K562 (cell line): Measurements from ENCODE around the gene IGF2R. TPM values are rescaled to one million over a fixed set of nuclear protein-coding genes. Genes with fewer than 3 reads are reported as not detected.

ENCODE experiments used
- AFF4 ChIP-seq: sonication (generic); formaldehyde crosslinking; IDR thresholded peaks from 2 replicates; pipeline ENCODE4 v1.8.0; 2023; ENCODE audit warnings: mild to moderate bottlenecking, missing genetic modification reagents
- BRD9 ChIP-seq: fragments of 450-650 bp; IDR thresholded peaks from 2 replicates; pipeline ENCODE4 v1.6.1; 2018; ENCODE audit warnings: low read depth; ENCODE audit not compliant: partially characterized antibody
- CLOCK ChIP-seq: fragments of 250-450 bp; sonication (Bioruptor Pico); IDR thresholded peaks from 2 replicates; pipeline ENCODE4 v1.4.0; 2020; ENCODE audit warnings: mild to moderate bottlenecking, moderate library complexity, borderline replicate concordance
- EHMT2 ChIP-seq: fragments of 450-650 bp; IDR thresholded peaks from 2 replicates; pipeline ENCODE4 v1.6.1; 2018; ENCODE audit warnings: antibody characterized with exemption
- GABPB1 ChIP-seq: sonication (generic); formaldehyde crosslinking; IDR thresholded peaks from 2 replicates; pipeline ENCODE4 v1.8.0; 2022; ENCODE audit warnings: mild to moderate bottlenecking, missing genetic modification reagents
- HEY1 ChIP-seq: fragments of 250-450 bp; sonication (Bioruptor Pico); IDR thresholded peaks from 2 replicates; pipeline ENCODE4 v1.5.0; 2020; ENCODE audit warnings: mild to moderate bottlenecking, moderate library complexity, borderline replicate concordance
- KAT7 ChIP-seq: sonication (generic); formaldehyde crosslinking; IDR thresholded peaks from 2 replicates; pipeline ENCODE4 v1.8.0; 2022; ENCODE audit warnings: missing genetic modification reagents, mild to moderate bottlenecking, borderline replicate concordance
- MAFK ChIP-seq: IDR thresholded peaks from 2 replicates; pipeline ENCODE4 v1.6.1; 2011; ENCODE audit warnings: low read length, improper control_type of control experiment
- MCM2 ChIP-seq: fragments of 450-650 bp; IDR thresholded peaks from 2 replicates; pipeline ENCODE4 v1.6.1; 2017; ENCODE audit warnings: low read depth, mild to moderate bottlenecking
- PCBP1 ChIP-seq: fragments of 200-400 bp; formaldehyde crosslinking; IDR thresholded peaks from 2 replicates; pipeline ENCODE4 v1.6.1; 2018; ENCODE audit warnings: mild to moderate bottlenecking, low read depth, low read length; ENCODE audit not compliant: poor library complexity, severe bottlenecking
- SFPQ ChIP-seq: fragments of 200-400 bp; formaldehyde crosslinking; IDR thresholded peaks from 2 replicates; pipeline ENCODE4 v1.6.1; 2017; ENCODE audit warnings: mild to moderate bottlenecking, low read depth, low read length, moderate library complexity
- SIN3B ChIP-seq: fragments of 450-650 bp; IDR thresholded peaks from 2 replicates; pipeline ENCODE4 v1.6.1; 2017; ENCODE audit warnings: low read depth, mild to moderate bottlenecking, moderate library complexity
- SMAD1 ChIP-seq: fragments of 150-350 bp; IDR thresholded peaks from 2 replicates; pipeline ENCODE4 v1.6.1; 2014; ENCODE audit warnings: low read length, low read depth; ENCODE audit not compliant: partially characterized antibody
- SMAD3 ChIP-seq: fragments of 450-650 bp; formaldehyde crosslinking; conservative IDR thresholded peaks from 2 replicates; pipeline ENCODE4 v1.4.0; 2020; ENCODE audit warnings: mild to moderate bottlenecking
- SREBF1 ChIP-seq: fragments of 150-350 bp; IDR thresholded peaks from 2 replicates; pipeline ENCODE4 v1.6.1; 2014; ENCODE audit warnings: antibody characterized with exemption, low read depth, low read length, borderline replicate concordance
- TARDBP ChIP-seq: fragments of 450-650 bp; IDR thresholded peaks from 2 replicates; pipeline ENCODE4 v1.6.1; 2016
- ZBTB26 ChIP-seq: fragments of 450-650 bp; formaldehyde crosslinking; IDR thresholded peaks from 2 replicates; pipeline ENCODE4 v1.4.0; 2022; ENCODE audit warnings: missing genetic modification characterization
- ZNF134 ChIP-seq: fragments of 250-450 bp; sonication (Bioruptor Pico); conservative IDR thresholded peaks from 2 replicates; pipeline ENCODE4 v1.4.0; 2020
- ZNF224 ChIP-seq: sonication (generic); formaldehyde crosslinking; IDR thresholded peaks from 2 replicates; pipeline ENCODE4 v1.8.0; 2022; ENCODE audit warnings: mild to moderate bottlenecking, missing genetic modification reagents
- polyA plus RNA-seq, 8 experiments: library from polyadenylated mRNA; depleted of rRNA in 4 of 8; stranded (reverse) in 5 of 8; unstranded in 3 of 8; fragments of >200 nt; fragmentation: Nextera tagmentation in 2 of 8; fragmentation: Illumina TruSeq in 1 of 8; extraction: Ambion mirVana in 2 of 8; extraction: Trizol in 1 of 8; gene quantifications; 2 replicates each; pipeline versions ENCODE4 v1.2.1 to v1.2.3, GENCODE V29; 2011 to 2014; ENCODE audit warnings: inconsistent platforms in 1 of 8, missing spikeins in 1 of 8
- total RNA-seq, 7 experiments: library from RNA; depleted of rRNA in 6 of 7; stranded (reverse); fragments of >200 nt in 6 of 7; fragmentation: Illumina TruSeq in 2 of 7; extraction: Trizol in 2 of 7; gene quantifications; 2 replicates each; pipeline versions ENCODE4 v1.2.1 to v1.2.3, GENCODE V29; 2011 to 2021; ENCODE audit warnings: low replicate concordance in 1 of 7

The IGF2R gene
- total and polyA plus RNA-seq, 9 of the 15 experiments (the other 6 are each of a cell fraction or from before 2014, with no cell fraction given): 3.5 to 92.3 (median 34.5) TPM

GRCh38 chr6:159969204-159969912 lies 476 bp downstream of the IGF2R start (continued):
- TF ChIP-seq SREBF1 (no peak), PCBP1 (peak; percentile 24), BRD9 (no peak), TARDBP (no peak), CLOCK (CRISPR knock-in tag) (no peak), SMAD1 (no peak), GABPB1 (CRISPR knock-in tag) (peak; percentile 56), MAFK (no peak), SMAD3 (CRISPR knock-in tag) (no peak), MCM2 (no peak), SFPQ (no peak), ZNF224 (no peak), EHMT2 (no peak), ZNF134 (CRISPR knock-in tag) (no peak), ZBTB26 (CRISPR knock-in tag) (no peak), SIN3B (peak; percentile 12; the same call in 1 of the 2 replicates), AFF4 (CRISPR knock-in tag) (peak; percentile 23; the same call in 1 of the 2 replicates), HEY1 (CRISPR knock-in tag) (no peak), KAT7 (CRISPR knock-in tag) (0 out of 2 replicates have a peak, but pooled peaks have one; percentile 47)
